ENCODE results near the gene HERPUD1. TPM values are rescaled to one million over a fixed set of nuclear protein-coding genes. Genes with fewer than 3 reads are reported as not detected.

HERPUD1 gene
- total and polyA plus RNA-seq, 2 of the 13 experiments (the other 11 are each of a cell fraction or from before 2014, with no cell fraction given) = 96.2 to 323 TPM

GRCh38 chr16:56931892-56932720 lies at the start of gene HERPUD1 (continued):
- TF ChIP-seq ZNF281 (CRISPR knock-in tag; IDR thresholded peaks at IDR 0.05; ENCODE audit: borderline replicate concordance) = peak; percentile 8; the same call in 1 of the 2 replicates
- TF ChIP-seq MEF2D (CRISPR knock-in tag; IDR thresholded peaks at IDR 0.05) = peak; percentile 77
- TF ChIP-seq CREM (IDR thresholded peaks at IDR 0.05) = peak; percentile 74
- TF ChIP-seq CREM (CRISPR knock-in tag; IDR thresholded peaks at IDR 0.05) = peak; percentile 61; the same call in 1 of the 2 replicates
- TF ChIP-seq EEA1 (CRISPR knock-in tag; IDR thresholded peaks at IDR 0.05; ENCODE audit: borderline replicate concordance) = no peak; the same call in 1 of the 2 replicates
- TF ChIP-seq ZNF704 (CRISPR knock-in tag; IDR thresholded peaks at IDR 0.05; ENCODE audit: borderline replicate concordance) = peak; percentile 9; the same call in 1 of the 2 replicates
- TF ChIP-seq ZNF670 (CRISPR knock-in tag; IDR thresholded peaks at IDR 0.05; ENCODE audit: borderline replicate concordance) = peak; percentile 88
- peak; percentile 79; the same call in 1 of the 2 replicates for TF ChIP-seq ZBTB2 (CRISPR knock-in tag; IDR thresholded peaks at IDR 0.05; ENCODE audit: low read depth)
- 0 out of 2 replicates have a peak, but pooled peaks have one; percentile 72 for TF ChIP-seq ZNF33A (CRISPR knock-in tag; IDR thresholded peaks at IDR 0.05; ENCODE audit: borderline replicate concordance)
- TF ChIP-seq ZNF792 (CRISPR knock-in tag; IDR thresholded peaks at IDR 0.05) = peak; percentile 90; the same call in 1 of the 2 replicates
- TF ChIP-seq YY1 (IDR thresholded peaks at IDR 0.05; ENCODE audit: insufficient read depth, insufficient replicate concordance, low read depth, low read length) = peak; percentile 95
- peak; percentile 85; the same call in 1 of the 2 replicates for TF ChIP-seq ZNF468 (CRISPR knock-in tag; IDR thresholded peaks at IDR 0.05)
- peak; percentile 54 for TF ChIP-seq ZNF407 (CRISPR knock-in tag; IDR thresholded peaks at IDR 0.05; ENCODE audit: not compliant biosample characterization)
- peak; percentile 71 for TF ChIP-seq GATAD2A (CRISPR knock-in tag; IDR thresholded peaks at IDR 0.05)
